Stimulated activated CD4-positive, alpha-beta T cell treated with anti-CD3 and anti-CD28 coated beads, Interleukin-12 subunit alpha, Interleukin-12 subunit beta, amount 100 ng/mL, for 4 hours (primary cell): Measurements from ENCODE around the gene PAFAH2.

Experiments used
- DNase-seq: peaks from one replicate; pipeline ENCODE4 v3.0.0-alpha.2; 2020

PAFAH2 gene

DNA sequence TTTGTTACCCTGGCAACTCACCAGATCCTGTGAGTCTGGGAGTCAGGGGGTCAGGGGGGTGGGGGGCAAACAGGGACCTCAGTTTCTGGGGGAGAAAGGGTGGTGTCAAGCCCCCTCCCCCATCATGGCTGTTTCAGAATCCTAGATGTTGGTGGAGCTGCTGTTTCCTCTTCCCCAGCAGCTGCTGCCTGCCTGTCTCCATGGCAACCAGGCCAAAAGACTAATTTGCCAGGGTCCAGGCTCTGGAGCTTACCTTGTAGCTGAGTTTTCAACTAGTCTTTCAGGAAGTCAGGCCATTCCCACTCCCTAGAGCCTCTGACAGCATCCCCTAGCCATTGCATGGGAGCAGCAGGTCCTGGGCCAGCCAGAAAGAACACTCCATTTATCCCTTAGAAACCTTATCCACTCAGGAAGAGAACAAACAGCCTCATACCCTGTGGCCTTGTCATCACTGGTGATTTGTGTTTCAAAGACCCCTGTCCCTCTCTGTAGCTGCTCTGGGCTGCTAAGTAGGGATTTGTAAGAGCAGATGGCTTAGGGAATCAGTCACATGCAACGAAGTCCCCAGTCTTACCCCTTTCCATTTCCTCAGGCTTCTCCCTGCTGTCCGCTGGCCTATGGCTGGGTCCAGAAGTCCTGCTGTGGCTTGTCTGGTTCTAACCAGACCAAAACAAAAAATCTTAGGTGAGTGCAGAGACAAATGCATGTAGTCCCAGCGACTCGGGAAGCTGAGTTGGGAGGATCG is 70.2 kb downstream of the PAFAH2 start:
- DNase-seq = no peak

DNA sequence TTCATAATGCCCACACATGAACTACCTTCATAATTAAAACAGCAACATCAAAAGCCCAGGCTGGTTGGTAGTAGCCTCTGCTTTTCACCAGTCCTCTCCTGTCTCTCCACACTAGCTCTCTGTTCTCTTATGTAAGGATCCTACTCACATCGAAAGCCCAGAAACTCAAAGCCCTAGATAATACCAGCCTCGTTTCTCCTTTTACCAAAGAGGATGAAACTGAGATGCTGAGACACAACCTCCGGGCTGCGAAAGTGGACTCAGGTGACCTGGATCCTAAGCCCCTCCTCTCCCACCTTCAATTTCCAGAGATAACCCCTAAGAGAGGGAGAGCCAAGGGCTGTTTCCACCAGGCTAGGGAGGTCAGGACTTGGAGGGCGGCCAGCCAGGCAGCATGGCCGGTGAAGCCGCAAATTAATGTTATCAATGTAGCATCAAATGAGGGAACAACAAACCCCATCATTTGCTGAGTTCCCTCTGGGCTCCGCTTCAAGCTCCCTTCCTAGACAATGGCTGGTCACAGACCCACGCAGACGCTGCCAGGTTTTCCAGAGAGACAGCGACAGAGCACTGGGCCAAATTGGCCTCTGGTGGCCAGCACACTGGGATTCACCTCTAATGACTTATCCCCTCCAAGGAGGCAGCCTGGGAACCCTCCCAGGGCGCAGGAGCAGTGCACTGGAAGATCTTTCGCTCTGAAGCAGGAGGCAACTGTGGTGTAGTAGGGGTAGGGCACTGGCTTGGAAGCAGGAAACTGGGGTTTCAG is 70.9 kb downstream of the PAFAH2 start:
- DNase-seq = no peak

DNA sequence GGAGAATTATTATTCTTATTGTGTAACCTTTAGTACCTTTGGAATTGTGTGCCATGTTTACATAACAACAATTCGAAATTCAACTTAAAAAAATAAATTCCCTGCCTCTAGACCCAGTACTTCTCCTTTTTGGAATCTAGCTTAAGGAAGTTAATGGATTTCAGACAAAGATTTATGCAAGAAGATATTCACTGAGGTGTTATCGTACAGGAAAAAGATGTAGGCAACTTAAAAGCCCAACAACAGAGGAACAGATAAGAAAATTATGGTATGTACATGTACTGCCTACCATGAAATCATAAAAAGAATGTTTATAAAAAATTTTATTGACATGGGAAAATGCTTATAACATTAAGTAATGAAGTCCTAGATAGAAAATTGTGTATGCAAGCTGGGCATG is 73.4 kb downstream of the PAFAH2 start:
- DNase-seq = no peak

DNA sequence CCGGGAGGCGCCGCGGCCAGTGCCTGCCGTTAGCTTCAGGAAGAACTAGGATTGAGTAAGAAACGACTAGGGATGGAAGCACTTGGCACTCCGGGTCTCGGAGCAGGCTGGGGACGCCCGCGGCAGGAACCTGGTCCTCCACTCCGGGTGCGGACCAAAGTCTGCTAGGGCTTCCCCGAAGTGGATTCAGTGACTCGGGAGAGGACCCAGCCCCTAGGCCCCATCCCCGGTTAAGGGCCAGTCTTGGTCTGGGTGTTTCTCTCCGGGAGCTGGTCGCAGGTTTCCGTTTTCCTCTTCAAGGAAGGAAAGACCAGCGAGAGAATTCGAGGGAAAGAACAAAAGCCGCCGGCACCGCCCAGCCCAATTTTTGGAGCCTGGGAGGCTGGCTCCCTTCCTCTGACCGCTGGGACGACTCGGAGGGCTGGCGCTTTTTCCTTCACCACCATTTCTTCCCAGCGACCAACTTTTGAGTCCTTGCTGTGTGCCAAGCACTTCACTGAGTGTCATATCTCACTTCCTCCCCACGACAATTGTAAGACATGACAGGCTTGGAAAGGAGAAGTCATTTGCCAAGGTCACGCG is 74.8 kb downstream of the PAFAH2 start:
- DNase-seq = no peak

DNA sequence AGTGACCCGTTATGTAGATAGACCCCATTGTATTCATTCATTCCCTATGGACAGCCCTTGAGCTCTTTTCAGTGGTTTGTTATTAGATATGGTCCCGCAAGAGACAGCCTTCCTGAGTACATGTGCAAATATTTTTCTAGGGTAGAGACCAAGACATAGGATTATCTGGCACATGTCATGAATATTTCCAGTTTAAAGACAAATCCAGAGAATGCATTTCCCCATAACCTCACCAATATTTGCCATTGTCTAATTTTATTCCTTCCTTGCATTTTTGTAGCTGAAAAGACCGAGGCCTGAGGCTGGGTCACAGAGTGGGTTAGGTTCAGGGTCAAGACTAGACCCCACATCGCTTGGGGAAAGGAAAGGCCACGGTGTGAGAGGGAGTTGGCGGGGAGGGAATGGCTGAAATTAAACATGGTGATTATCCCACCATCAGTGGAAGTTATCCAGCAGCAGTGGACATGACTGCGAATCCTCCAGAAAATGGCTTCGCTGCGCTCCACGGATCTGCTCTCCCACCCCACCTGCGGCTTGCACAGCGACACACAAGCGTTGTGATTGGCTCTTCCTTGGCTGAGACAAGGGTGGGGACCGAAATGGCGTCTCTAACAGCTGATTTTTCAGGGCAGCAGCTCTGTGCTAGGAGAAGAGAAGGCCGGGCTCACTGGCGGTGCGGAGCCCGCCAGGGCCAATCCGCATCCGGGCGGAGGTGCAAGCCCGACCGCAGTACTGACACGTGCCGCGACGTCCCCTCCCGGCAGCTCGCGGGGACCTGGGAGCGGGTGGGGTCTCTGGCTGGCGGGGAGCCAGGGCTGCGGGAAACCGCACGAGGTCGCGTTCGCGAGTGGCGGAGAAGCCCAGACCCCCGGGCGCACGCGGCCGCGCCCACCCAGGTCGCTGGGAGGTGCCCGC is 75.5 kb downstream of the PAFAH2 start:
- DNase-seq = peak; percentile 43

DNA sequence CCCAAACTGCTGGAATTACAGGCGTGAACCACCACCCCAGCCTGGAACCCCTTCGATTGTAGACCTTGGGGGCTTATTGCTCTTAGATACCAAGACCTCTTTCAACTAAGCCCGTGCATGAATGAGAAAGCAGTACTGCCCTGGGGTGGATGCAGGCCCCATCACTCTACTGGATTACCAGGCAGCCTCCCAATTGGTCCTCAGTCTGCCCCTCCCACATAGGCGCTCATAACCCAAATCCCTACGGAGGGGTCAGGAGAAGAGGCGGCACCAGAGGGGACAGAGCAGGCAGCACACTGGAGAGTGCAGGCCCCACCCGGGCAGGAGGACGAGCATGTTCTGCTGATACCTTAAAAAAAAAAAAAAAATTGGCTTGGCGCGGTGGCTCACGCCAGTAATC is 79.2 kb downstream of the PAFAH2 start:
- no peak for DNase-seq

DNA sequence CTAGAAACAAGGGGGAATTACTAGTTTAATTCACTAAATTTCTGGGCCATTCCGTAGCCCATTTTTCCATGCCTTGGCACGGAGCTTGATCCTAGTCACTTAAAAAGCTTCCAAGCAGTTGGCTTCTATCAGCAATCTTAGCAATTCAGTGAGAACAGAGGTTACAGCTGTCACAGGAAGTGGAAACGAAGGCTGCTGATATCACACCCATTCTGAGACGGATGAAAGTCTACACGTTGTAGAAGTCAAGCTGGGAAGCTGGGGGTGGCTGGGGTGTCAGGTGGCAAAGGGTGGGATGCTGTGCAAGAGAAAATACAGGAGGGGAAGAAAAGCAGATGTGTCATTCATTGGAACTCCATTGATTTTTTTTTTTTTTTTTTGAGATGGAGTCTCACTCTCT is 79.9 kb downstream of the PAFAH2 start:
- no peak for DNase-seq

DNA sequence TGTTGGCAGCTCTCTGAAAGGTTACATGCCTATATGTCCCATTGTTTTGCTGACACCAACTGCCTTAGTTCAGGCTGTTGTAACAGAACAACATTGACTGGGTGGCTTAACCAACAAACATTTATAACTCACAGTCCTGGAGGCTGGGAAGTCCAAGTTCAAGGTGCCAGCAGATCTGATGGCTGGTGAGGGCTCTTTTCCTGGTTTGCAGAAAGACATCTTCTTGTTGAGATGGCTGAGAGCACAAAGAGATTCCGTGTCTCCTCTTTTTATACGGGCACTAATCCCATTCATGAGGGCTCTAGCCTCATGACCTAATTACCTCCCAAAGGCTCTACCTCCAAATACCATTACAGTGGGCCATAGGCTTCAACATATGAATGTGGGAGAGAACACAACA is 81.4 kb downstream of the PAFAH2 start:
- no peak for DNase-seq

DNA sequence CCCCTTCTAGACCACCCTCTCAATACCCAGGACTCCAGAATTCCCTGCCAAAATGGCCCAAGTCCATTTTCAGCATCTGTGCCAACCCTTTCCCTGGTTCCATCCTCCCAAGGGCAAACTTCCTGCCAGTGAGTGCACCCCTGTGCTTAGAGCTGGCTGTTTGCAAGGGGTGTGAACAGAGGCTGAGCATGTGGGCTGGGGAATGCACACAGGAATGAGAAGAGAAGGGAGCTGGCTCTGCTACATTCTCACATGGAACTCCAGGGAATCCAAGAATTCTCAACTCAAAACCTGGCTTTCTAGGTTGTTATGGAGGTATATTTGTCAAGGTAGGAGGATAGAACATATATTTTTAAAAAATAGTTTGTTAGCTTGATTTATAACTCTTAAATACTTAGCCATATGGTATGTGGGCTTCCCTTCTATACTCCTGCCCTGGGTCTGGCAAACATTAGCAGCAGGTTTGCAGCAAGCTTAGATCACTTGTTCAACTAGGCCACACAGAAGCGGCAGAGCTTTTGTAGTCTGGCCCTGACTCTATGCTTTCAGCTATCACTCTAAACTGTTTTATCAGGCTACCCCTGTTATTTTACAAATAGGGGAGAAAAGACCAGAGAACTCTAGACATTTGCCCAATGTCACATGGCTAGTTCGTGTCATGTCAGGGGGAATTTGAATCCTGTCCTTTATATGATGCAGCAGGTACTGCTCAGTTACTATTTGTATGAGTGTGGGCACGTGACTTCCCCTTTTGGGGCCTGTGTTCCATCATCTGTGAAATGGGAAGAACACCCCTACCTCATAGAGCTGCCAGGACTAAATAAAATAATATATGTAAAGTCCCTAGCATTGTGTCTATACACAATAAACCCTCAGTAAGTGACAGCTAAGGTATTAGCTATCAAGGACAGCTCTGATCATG is 83.5 kb downstream of the PAFAH2 start:
- DNase-seq = no peak

DNA sequence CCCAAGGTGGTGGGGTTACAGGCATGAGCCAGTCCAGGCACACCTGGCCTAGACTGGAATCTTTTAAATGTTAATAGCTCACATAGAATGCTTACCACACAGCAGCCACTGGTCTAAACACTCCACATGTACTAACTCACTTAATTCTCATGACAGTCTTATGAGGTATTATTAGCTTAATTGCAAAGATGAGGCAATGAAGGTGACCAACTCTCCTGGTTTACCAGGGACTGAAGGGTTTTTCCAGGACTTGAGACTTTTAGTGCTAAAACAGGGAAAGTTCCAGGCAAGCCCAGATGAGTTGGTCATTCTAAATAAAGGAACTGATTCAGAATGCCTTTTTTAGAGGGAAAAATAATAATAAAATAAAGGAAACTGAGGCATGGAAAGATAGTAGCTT is 84.7 kb downstream of the PAFAH2 start:
- DNase-seq = no peak

DNA sequence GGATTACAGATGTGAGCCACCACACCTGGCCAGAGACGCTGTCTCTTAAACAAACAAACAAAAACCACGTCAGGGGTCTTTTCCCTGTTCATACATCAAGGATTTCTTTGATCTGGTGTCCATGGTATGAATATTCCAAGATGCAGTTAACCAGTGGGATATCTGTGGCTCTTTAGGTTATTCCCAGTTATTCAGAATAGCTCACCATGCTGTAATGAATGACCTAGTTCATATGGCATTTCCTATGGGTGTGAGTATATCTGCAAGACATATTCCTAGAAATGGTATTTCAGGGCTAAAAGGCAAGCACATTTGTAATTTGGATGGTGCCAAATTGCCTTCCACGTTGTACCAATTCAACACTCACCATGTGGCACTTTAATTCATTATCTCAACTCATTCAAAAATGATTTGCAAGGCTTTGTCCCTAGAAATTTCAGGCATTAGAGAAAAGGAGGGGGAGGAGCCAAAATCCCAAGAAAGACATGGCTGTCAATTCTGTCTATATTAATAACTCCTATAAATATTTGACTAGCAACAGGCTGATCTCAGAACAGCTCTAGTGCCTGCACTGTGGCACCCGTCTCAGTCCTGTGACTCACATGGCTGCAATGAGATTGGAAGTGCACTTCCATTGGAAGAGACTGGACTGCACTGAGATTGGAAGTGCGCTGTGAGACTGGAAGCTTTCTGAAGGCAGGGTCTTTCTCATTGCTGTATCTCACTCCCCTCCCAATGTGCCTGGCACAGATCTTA is 85.6 kb downstream of the PAFAH2 start:
- DNase-seq = no peak

DNA sequence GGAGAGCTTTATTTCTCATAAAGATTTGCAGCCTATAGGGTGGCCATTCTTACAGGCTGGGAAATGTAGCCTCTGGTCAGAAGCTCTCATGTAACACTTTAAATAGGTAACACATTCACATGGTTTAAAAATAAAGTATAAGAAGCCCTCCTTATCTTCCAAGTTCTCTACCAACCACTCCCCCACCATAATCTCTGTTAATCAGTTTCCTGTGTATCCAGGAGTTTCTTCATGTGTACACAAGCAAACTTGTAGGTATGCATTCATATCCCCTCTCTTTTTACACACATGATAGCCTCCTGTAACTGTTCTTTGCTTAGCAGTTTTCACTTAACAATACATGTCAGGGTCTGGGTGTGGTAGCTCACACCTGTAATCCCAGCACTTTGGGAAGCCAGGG is 86.7 kb downstream of the PAFAH2 start:
- DNase-seq = no peak
